Measurements from ENCODE around the gene NUDT16L1.
"Not testable (repeated sequence)": the region's sequence is repeated elsewhere in the genome, so short reads cannot be mapped to it uniquely, and the experiment has no call there.

The NUDT16L1 gene

DNA sequence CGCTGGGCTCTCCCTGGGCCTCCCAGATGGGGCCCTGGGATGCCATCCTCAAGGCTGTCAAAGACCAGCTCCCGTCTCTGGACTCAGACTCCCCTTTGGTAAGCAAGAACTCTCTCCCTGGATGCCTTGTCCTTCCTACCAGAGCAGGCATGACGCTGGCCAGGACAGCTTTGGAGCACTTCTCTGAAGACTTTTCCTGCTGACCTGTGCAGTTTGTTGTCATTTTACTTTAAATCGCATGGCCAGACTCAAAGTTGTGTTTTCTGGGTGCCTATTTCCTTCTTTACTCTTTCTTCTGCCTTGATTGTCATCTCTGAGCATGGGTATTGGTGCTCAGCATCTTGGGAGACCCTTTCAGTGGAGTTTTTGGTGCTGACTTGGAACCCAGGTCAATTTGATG is 43.2 kb downstream of the NUDT16L1 start:
- Histone ChIP-seq H3K79me2 (ENCODE audit: low read length) (peaks cover 23% of the 10 kb centered on the region), H2AFZ (ENCODE audit: low read depth, low read length) (no peak overlapping the region), H4K20me1 (ENCODE audit: insufficient read depth, low read length) (no peaks in the 10 kb centered on the region), H3K27me3 (ENCODE audit: low read depth, low read length) (no peaks in the 10 kb centered on the region), H3K27ac (ENCODE audit: low read length) (no peak overlapping the region), H3K4me2 (ENCODE audit: low read length) (no peak overlapping the region), H3K9ac (ENCODE audit: low read length) (no peak overlapping the region), H3K9me3 (ENCODE audit: insufficient read depth, low read length) (no peaks in the 10 kb centered on the region), H3K4me3 (ENCODE audit: low read length) (no peak overlapping the region), H3K36me3 (replicated peaks; ENCODE audit: low read depth, low read length) (no peaks in the 10 kb centered on the region), H3K4me1 (ENCODE audit: low read length) (peaks cover 4% of the 10 kb centered on the region; the same call in 1 of the 2 replicates)
- TF ChIP-seq, protein P1, sequence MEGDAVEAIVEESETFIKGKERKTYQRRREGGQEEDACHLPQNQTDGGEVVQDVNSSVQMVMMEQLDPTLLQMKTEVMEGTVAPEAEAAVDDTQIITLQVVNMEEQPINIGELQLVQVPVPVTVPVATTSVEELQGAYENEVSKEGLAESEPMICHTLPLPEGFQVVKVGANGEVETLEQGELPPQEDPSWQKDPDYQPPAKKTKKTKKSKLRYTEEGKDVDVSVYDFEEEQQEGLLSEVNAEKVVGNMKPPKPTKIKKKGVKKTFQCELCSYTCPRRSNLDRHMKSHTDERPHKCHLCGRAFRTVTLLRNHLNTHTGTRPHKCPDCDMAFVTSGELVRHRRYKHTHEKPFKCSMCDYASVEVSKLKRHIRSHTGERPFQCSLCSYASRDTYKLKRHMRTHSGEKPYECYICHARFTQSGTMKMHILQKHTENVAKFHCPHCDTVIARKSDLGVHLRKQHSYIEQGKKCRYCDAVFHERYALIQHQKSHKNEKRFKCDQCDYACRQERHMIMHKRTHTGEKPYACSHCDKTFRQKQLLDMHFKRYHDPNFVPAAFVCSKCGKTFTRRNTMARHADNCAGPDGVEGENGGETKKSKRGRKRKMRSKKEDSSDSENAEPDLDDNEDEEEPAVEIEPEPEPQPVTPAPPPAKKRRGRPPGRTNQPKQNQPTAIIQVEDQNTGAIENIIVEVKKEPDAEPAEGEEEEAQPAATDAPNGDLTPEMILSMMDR (IDR thresholded peaks at IDR 0.05; ENCODE audit: low read depth, low read length): no peak
- TF ChIP-seq EZH2phosphoT487 (IDR thresholded peaks at IDR 0.05; ENCODE audit: low read depth): no peak

DNA sequence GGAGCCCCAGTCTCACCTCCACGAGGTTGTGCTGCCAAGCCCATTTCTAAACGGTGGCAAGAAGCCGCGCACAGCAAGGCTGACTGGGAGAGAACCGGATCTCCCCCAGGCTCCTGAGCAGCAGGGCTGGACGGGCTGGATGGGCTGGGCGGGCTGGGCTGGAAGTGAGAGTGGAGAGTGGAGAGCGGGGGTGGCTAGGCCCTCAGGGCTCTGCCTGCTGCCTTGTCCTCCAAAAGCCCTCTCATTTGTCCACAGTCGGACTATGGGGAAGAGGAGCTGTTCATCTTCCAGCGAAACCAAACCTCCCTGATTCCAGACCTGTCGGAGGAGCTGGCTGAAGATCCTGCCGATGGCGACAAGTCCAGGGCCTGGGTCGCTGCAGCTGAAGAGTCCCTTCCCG is 44.2 kb downstream of the NUDT16L1 start:
- H3K27me3 ChIP-seq (ENCODE audit: low read depth, low read length): no peaks in the 10 kb centered on the region
- no peak overlapping the region for H3K9ac ChIP-seq (ENCODE audit: low read length)
- H2AFZ ChIP-seq (ENCODE audit: low read depth, low read length): no peak overlapping the region
- H3K36me3 ChIP-seq (replicated peaks; ENCODE audit: low read depth, low read length): no peaks in the 10 kb centered on the region
- H3K4me2 ChIP-seq (ENCODE audit: low read length): no peak overlapping the region
- H3K79me2 ChIP-seq (ENCODE audit: low read length): peaks cover 13% of the 10 kb centered on the region
- peaks cover 4% of the 10 kb centered on the region; the same call in 1 of the 2 replicates for H3K4me1 ChIP-seq (ENCODE audit: low read length)
- H3K4me3 ChIP-seq (ENCODE audit: low read length): no peak overlapping the region
- TF ChIP-seq, protein P1 (IDR thresholded peaks at IDR 0.05; ENCODE audit: low read depth, low read length): no peak
- no peak for TF ChIP-seq EZH2phosphoT487 (IDR thresholded peaks at IDR 0.05; ENCODE audit: low read depth)
- no peak overlapping the region for H3K27ac ChIP-seq (ENCODE audit: low read length)
- no peaks in the 10 kb centered on the region for H4K20me1 ChIP-seq (ENCODE audit: insufficient read depth, low read length)
- H3K9me3 ChIP-seq (ENCODE audit: insufficient read depth, low read length): no peaks in the 10 kb centered on the region

DNA sequence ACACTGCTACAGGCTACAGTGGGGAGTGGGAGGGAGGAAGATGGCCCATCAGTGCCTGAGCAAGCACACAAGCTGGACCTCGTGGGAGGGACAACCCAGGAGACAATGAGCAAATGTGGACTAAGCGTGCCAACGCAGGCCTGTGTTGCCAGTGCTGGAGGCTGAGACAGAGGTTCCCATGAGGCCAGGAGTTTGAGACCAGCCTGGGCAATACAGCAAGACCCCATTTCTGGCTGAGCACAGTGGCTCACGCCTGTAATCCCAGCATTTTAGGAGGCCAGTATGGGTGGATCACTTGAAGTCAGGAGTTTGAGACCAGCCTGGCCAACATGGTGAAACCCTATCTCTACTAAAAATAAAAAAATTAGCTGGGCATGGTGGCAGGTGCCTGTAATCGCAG is 45.0 kb downstream of the NUDT16L1 start:
- H4K20me1 ChIP-seq (ENCODE audit: insufficient read depth, low read length); H3K4me2 ChIP-seq (ENCODE audit: low read length); H3K79me2 ChIP-seq (ENCODE audit: low read length); H2AFZ ChIP-seq (ENCODE audit: low read depth, low read length); H3K9me3 ChIP-seq (ENCODE audit: insufficient read depth, low read length); H3K36me3 ChIP-seq (replicated peaks; ENCODE audit: low read depth, low read length); H3K4me3 ChIP-seq (ENCODE audit: low read length); H3K27ac ChIP-seq (ENCODE audit: low read length); H3K27me3 ChIP-seq (ENCODE audit: low read depth, low read length); H3K9ac ChIP-seq (ENCODE audit: low read length): not testable (repeated sequence)
- H3K4me1 ChIP-seq (ENCODE audit: low read length): peaks cover 12% of the 10 kb centered on the region

DNA sequence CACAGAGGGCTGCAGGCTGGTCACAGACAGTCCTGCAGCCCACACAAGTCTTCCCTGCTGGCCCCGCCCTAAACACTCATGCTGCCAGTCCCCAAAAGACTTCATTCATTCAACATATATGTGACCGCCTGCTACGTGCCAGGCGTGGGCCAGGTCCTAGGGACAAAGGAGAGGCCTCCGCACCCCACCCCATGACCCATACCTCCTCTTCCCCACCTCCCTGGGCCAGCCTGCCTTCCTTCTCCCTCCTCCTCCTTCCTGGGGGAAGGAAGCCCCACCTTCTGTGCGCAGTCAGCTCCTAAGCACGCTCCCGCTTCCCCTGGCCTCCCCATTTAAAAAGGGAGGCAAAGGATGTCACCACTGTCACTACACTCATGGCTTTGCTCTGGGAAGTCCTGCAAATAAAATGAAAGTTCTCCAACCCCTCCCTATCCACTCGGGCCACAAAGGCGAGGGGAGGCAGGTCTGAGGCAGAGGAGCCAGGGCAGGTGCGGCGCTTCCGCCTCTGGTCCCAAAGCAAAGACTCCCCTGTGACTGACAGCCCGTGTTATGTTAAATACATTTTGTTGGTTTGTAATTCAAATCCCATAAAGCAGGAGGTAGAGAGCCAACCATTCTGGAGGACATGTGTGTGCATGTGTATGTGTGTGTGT is 50.0 kb downstream of the NUDT16L1 start:
- H3K36me3 ChIP-seq (replicated peaks; ENCODE audit: low read depth, low read length): no peaks in the 10 kb centered on the region
- H3K4me3 ChIP-seq (ENCODE audit: low read length): peak overlapping the region; percentile 75
- no peak for TF ChIP-seq EZH2phosphoT487 (IDR thresholded peaks at IDR 0.05; ENCODE audit: low read depth)
- TF ChIP-seq, protein P1 (IDR thresholded peaks at IDR 0.05; ENCODE audit: low read depth, low read length): no peak
- H3K4me1 ChIP-seq (ENCODE audit: low read length): peaks cover 37% of the 10 kb centered on the region
- H3K27ac ChIP-seq (ENCODE audit: low read length): peak overlapping the region; percentile 75; the same call in 1 of the 2 replicates
- H3K27me3 ChIP-seq (ENCODE audit: low read depth, low read length): no peaks in the 10 kb centered on the region
- peak overlapping the region; percentile 93 for H3K4me2 ChIP-seq (ENCODE audit: low read length)
- H4K20me1 ChIP-seq (ENCODE audit: insufficient read depth, low read length): no peaks in the 10 kb centered on the region
- H3K9ac ChIP-seq (ENCODE audit: low read length): peak overlapping the region; percentile 56
- no peaks in the 10 kb centered on the region for H3K9me3 ChIP-seq (ENCODE audit: insufficient read depth, low read length)
- H3K79me2 ChIP-seq (ENCODE audit: low read length): no peaks in the 10 kb centered on the region
- H2AFZ ChIP-seq (ENCODE audit: low read depth, low read length): peak overlapping the region; percentile 97

Measured in OCI-LY3 (cell line).